Activated naive CD8-positive, alpha-beta T cell treated with anti-CD3 and anti-CD28 coated beads, Interleukin-2, amount 10 ng/mL, durations not matched to agents 7 days and 5 days (primary cell): ENCODE data around the gene SHE. TPM values are rescaled to one million over a fixed set of nuclear protein-coding genes. Genes with fewer than 3 reads are reported as not detected.

Experiments
- ATAC-seq: fragments of 150-1000 bp; cut with Tn5 transposase; one replicate; pipeline ENCODE4 v1.10.0; 2021; ENCODE audit warnings: low read depth, moderate library complexity
- POLR2A ChIA-PET: fragments of 350-600 bp; sonication (Branson Sonifier 250); formaldehyde crosslinking; loops from one replicate; lab custom pipeline; 2021; ENCODE audit warnings: antibody characterized with exemption; lab: Charles Lee
- DNase-seq: peaks from one replicate; pipeline ENCODE4 v3.0.0; 2021
- H3K27ac Mint-ChIP-seq: one replicate; pipeline ENCODE4 v1.8.0; 2022; ENCODE audit warnings: mild to moderate bottlenecking, mixed read lengths
- H3K27me3 Mint-ChIP-seq: one replicate; pipeline ENCODE4 v1.8.0; 2022; ENCODE audit warnings: mild to moderate bottlenecking, moderate library complexity, mixed read lengths
- H3K36me3 Mint-ChIP-seq: one replicate; pipeline ENCODE4 v1.8.0; 2021; ENCODE audit warnings: mild to moderate bottlenecking, mixed read lengths
- H3K4me1 Mint-ChIP-seq: one replicate; pipeline ENCODE4 v1.8.0; 2021; ENCODE audit warnings: mixed read lengths
- H3K4me3 Mint-ChIP-seq: one replicate; pipeline ENCODE4 v1.8.0; 2022; ENCODE audit warnings: mild to moderate bottlenecking, moderate library complexity, mixed read lengths
- H3K9me3 Mint-ChIP-seq: one replicate; pipeline ENCODE4 v1.8.0; 2021; ENCODE audit warnings: mixed read lengths
- total RNA-seq, 2 experiments: library from RNA; stranded (reverse); gene quantifications; one replicate each; pipeline ENCODE4 v1.2.3, GENCODE V29; 2021

Gene SHE
- total RNA-seq, 2 experiments from 2014 or later: not detected

DNA sequence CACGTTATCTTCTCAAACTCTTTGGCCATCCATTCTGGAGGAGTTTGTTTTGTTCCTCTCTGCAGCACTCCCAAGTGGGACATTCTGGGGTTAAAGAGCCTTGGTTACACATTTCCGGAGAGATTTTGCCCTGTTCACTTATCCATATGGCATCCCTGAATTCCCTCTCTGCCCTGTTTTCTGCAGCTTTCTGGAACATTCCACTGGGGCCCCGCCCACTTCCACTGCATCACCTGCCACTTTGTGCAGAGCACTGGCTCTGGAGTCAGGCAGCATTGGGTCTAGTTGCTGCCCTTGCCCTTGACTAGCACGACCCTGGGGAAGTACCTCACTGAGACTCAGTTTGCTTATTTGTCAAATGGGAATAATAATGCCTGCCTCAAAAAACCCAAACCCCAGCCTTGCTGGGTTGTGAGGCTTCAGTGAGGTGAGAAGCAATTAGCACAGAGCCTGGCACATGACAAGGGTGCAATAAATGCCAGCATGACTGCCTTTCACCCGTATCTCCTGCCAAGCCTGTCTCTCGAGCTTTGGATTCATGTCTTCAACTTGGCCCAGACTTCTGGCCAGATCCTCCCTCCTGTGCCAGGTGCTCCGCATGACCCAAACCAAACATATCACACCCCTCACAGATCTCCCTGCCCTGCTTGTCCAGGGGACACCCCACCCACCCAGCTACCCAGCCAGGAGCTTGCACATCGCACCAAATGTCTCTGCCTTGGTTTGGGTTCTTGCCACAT, 58.8 kb downstream of the SHE start:
- no peaks in the 10 kb centered on the region for H3K9me3 Mint-ChIP-seq
- POLR2A ChIA-PET: no interaction called here

GRCh38 chr1:154442006-154442740, 60.0 kb downstream of the SHE start:
- Mint-ChIP-seq H3K36me3 (no peaks in the 10 kb centered on the region), H3K4me3 (no peak overlapping the region), H3K9me3 (no peaks in the 10 kb centered on the region), H3K4me1 (peaks cover 46% of the 10 kb centered on the region), H3K27ac (no peak overlapping the region), H3K27me3 (peaks cover 18% of the 10 kb centered on the region)
- POLR2A ChIA-PET: no interaction called here
- no peak for DNase-seq
- ATAC-seq: no peak

More for the DNA sequence above, 58.8 kb downstream of the SHE start:
- DNase-seq (no peak), ATAC-seq (no peak)
- Mint-ChIP-seq H3K27ac (no peak overlapping the region), H3K27me3 (peaks cover 25% of the 10 kb centered on the region), H3K4me1 (peaks cover 41% of the 10 kb centered on the region), H3K4me3 (no peak overlapping the region), H3K36me3 (no peaks in the 10 kb centered on the region)

- Mint-ChIP-seq H3K27ac (no peak overlapping the region), H3K36me3 (no peaks in the 10 kb centered on the region), H3K9me3 (no peaks in the 10 kb centered on the region), H3K4me3 (no peak overlapping the region), H3K4me1 (peaks cover 46% of the 10 kb centered on the region), H3K27me3 (peaks cover 18% of the 10 kb centered on the region)
- ATAC-seq: no peak
- DNase-seq: no peak
- POLR2A ChIA-PET: no interaction called here
These were observed 60.8 kb downstream of the SHE start for GRCh38 chr1:154441241-154441888.

GRCh38 chr1:154440036-154440804, 62.0 kb downstream of the SHE start:
- Mint-ChIP-seq H3K9me3 (no peaks in the 10 kb centered on the region), H3K4me1 (peaks cover 37% of the 10 kb centered on the region), H3K36me3 (no peaks in the 10 kb centered on the region), H3K27ac (peak overlapping the region; percentile 76), H3K4me3 (peak overlapping the region; percentile 69), H3K27me3 (peaks cover 18% of the 10 kb centered on the region)
- no peak for ATAC-seq
- POLR2A ChIA-PET: interaction anchor here (0.7 to 1.0 kb wide), 2 partner anchors 20 to 23 kb away, joined by 3 read pairs; no protein-coding TSS in a partner anchor
- no peak for DNase-seq

GRCh38 chr1:154436433-154436832, 65.8 kb downstream of the SHE start:
- H3K27me3 Mint-ChIP-seq: peaks cover 5% of the 10 kb centered on the region
- no peaks in the 10 kb centered on the region for H3K9me3 Mint-ChIP-seq
- peaks cover 35% of the 10 kb centered on the region for H3K4me1 Mint-ChIP-seq
- H3K36me3 Mint-ChIP-seq: no peaks in the 10 kb centered on the region
- DNase-seq: no peak
- POLR2A ChIA-PET: interaction anchor here (0.6 kb wide), 1 partner anchor 25 kb away, joined by 5 read pairs; no protein-coding TSS in a partner anchor
- no peak overlapping the region for H3K27ac Mint-ChIP-seq
- ATAC-seq: no peak
- H3K4me3 Mint-ChIP-seq: no peak overlapping the region

- no peak overlapping the region for H3K4me3 Mint-ChIP-seq
- ATAC-seq: no peak
- no peaks in the 10 kb centered on the region for H3K9me3 Mint-ChIP-seq
- H3K36me3 Mint-ChIP-seq: no peaks in the 10 kb centered on the region
- H3K27me3 Mint-ChIP-seq: no peaks in the 10 kb centered on the region
- POLR2A ChIA-PET: interaction anchor here (0.7 kb wide), 1 partner anchor 16 kb away, joined by 3 read pairs; no protein-coding TSS in a partner anchor
- DNase-seq: no peak
- H3K27ac Mint-ChIP-seq: no peak overlapping the region
- peaks cover 30% of the 10 kb centered on the region for H3K4me1 Mint-ChIP-seq
These were observed 66.5 kb downstream of the SHE start for GRCh38 chr1:154435599-154436200.

DNA sequence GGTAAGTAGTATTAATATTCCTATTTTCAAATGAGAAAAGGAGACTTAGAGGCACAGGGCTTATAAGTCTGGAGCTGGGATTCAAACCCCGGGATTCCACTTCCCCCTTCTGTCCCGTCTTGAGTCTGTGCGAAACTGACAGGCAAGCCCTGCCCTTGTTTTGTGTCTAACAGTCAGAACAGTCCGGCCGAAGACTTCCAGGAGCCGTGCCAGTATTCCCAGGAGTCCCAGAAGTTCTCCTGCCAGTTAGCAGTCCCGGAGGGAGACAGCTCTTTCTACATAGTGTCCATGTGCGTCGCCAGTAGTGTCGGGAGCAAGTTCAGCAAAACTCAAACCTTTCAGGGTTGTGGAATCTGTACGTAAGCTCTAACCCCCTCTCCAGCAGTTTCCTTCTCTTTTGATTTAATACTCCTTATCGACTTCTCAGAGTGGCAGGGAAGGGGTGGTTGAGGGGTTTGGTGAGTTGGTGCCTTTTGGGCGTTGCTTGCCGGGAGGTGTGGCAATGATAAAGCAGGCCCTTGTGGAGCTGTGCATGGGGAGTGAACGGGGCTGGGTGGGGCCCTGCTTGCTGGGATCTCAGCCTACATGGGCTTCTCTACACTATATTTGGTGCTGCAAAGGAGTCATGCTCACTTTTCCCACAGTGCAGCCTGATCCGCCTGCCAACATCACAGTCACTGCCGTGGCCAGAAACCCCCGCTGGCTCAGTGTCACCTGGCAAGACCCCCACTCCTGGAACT, 67.7 kb downstream of the SHE start:
- DNase-seq: no peak
- POLR2A ChIA-PET: no interaction called here
- H3K27me3 Mint-ChIP-seq: no peaks in the 10 kb centered on the region
- no peaks in the 10 kb centered on the region for H3K9me3 Mint-ChIP-seq
- ATAC-seq: no peak
- H3K36me3 Mint-ChIP-seq: no peaks in the 10 kb centered on the region
- H3K4me3 Mint-ChIP-seq: no peak overlapping the region
- H3K27ac Mint-ChIP-seq: no peak overlapping the region
- H3K4me1 Mint-ChIP-seq: peaks cover 22% of the 10 kb centered on the region

- ATAC-seq (peak; percentile 30), DNase-seq (no peak)
- peaks cover 20% of the 10 kb centered on the region for H3K4me1 Mint-ChIP-seq
- POLR2A ChIA-PET: no interaction called here
- H3K36me3 Mint-ChIP-seq: no peaks in the 10 kb centered on the region
- no peaks in the 10 kb centered on the region for H3K27me3 Mint-ChIP-seq
- H3K9me3 Mint-ChIP-seq: no peaks in the 10 kb centered on the region
- H3K27ac Mint-ChIP-seq: no peak overlapping the region
- H3K4me3 Mint-ChIP-seq: no peak overlapping the region
These were observed 68.9 kb downstream of the SHE start for GRCh38 chr1:154433161-154433764.

DNA sequence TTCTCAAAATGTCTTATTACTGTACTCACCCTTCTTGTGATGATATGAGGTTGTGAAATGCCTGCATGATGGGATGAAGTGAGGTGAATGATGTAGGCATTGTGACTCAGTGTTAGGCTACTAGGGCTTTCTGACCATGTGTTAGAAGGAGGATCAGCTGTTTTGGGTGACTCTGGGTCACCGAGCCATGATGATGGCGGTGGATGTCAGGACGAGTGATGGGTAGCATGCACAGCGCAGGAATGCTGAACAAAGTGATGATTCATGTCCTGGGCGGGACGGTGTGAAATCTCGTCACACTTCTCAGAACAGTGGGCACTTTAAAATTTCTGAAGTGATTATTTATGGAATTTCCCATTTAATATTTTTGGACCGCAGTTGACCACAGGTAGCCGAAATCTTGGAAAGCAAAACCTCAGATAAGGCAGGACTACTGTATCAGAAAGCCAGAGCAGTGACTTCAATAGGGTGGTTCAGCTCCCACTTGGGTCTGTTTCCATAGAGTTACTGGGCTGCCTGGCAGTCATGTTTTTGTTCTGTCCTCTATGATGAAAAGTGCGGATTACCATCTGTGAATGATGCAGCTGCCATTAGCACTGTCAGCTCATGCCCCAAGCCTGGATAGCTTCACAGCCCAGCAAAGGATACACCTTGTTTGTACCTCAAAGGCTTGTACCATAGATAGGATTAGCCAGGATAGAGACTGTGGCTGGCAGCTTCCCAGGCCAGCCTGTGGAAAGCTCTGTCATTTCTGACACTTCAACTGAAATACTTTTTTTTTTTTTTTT, 70.4 kb downstream of the SHE start:
- POLR2A ChIA-PET: no interaction called here
- H3K27ac Mint-ChIP-seq: no peak overlapping the region
- H3K4me3 Mint-ChIP-seq: no peak overlapping the region
- peaks cover 17% of the 10 kb centered on the region for H3K4me1 Mint-ChIP-seq
- H3K9me3 Mint-ChIP-seq: no peaks in the 10 kb centered on the region
- no peaks in the 10 kb centered on the region for H3K27me3 Mint-ChIP-seq
- DNase-seq: no peak
- ATAC-seq: no peak
- no peaks in the 10 kb centered on the region for H3K36me3 Mint-ChIP-seq

DNA sequence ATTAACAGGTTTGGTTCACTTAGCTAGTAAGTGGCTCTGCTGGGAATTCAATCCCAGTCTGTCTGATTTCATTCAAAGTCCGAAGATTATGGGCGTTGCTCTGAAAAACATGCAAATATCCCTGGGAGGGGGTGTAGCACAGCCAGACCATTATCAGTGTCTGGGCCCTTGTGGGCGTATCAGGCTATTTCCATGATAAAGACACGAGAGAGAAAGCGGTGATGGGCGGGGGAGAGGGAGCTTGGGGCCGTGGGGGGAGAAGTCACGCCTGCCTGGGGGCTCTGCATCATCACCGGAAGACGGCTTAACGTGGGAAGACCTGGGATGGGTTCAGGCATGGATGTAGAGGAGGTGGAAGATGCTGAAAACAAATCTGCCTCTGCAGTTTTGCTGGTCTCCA, 71.3 kb downstream of the SHE start:
- POLR2A ChIA-PET: no interaction called here
- DNase-seq (no peak), ATAC-seq (no peak)
- Mint-ChIP-seq H3K4me1 (peaks cover 19% of the 10 kb centered on the region), H3K36me3 (no peaks in the 10 kb centered on the region), H3K4me3 (no peak overlapping the region), H3K27ac (no peak overlapping the region), H3K9me3 (no peaks in the 10 kb centered on the region), H3K27me3 (no peaks in the 10 kb centered on the region)

DNA sequence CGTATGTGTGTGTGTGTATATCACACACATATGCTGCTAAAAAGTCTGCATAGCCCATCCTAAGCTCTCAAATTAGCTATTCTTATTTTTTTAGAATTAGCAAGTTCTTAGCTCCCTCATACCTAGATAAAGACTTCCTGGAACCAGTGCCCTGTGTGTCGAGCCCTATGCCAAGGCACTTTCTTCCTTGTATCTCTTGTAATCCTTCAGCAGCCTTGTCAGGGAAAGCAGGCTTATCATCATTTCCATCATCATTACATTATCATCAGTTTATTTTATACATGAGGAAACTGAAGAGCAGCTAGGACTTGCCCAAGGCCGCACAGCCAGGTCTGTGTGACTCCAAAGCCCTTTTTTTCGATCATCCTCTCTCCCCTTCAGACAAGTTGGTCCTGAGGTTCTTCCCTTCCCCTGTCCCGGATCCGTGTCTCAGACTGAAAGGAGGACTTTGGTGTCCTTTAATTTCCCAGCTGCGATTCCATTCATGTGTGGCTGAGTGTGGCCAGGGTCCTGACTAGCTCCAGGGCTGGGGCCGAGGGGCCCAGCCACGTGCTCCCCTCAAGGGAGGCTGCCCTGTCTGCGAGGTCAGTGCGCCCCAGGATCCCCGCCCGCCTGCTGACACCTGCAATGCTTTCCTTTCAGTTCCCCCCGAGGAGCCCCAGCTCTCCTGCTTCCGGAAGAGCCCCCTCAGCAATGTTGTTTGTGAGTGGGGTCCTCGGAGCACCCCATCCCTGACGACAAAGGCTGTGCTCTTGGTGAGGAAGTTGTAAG, 72.2 kb downstream of the SHE start:
- POLR2A ChIA-PET: no interaction called here
- no peak overlapping the region for H3K27ac Mint-ChIP-seq
- peaks cover 19% of the 10 kb centered on the region for H3K4me1 Mint-ChIP-seq
- no peak overlapping the region for H3K4me3 Mint-ChIP-seq
- H3K27me3 Mint-ChIP-seq: no peaks in the 10 kb centered on the region
- H3K36me3 Mint-ChIP-seq: no peaks in the 10 kb centered on the region
- DNase-seq (no peak), ATAC-seq (no peak)
- no peaks in the 10 kb centered on the region for H3K9me3 Mint-ChIP-seq
